ENCODE results near the gene ISLR. TPM values are rescaled to one million over a fixed set of nuclear protein-coding genes. Genes with fewer than 3 reads are reported as not detected.

ISLR gene
- total RNA-seq, 2 donors from 2014 or later, result not detected

Other genes starting within 250 kb of the ISLR start
- 1 to 10 TPM in 1 of 2 donors, under 1 TPM in 1; 0.36 to 4.3 TPM for gene LOXL1, start 247.2 kb upstream of the ISLR start, total RNA-seq
- gene STOML1, start 181.4 kb upstream of the ISLR start, total RNA-seq, result 10 to 100 TPM; 14.3 to 17.9 TPM
- gene PML, start 179.0 kb upstream of the ISLR start, total RNA-seq, result 10 to 100 TPM; 62.6 to 72.3 TPM
- gene GOLGA6A, start 91.2 kb upstream of the ISLR start, total RNA-seq, result not detected
- gene ISLR2, start 43.1 kb upstream of the ISLR start, total RNA-seq, result not detected
- not detected for gene STRA6, start 29.1 kb downstream of the ISLR start, total RNA-seq
- not detected for gene CCDC33, start 62.6 kb downstream of the ISLR start, total RNA-seq
- gene CYP11A1, start 193.9 kb downstream of the ISLR start, total RNA-seq, result 1 to 10 TPM in 1 of 2 donors, not detected in 1; 1.0 TPM